T-helper 2 cell (primary cell): ENCODE results near the gene PPIL1.
A peak's percentile ranks its signal among the peaks of the same experiment; 100 is the strongest.

ENCODE experiments used
- DNase-seq, 5 experiments: peaks; one replicate each; pipeline versions ENCODE4 v3.0.0 to v3.0.0-alpha.2; 2012 to 2022

The PPIL1 gene

GRCh38 chr6:36853325-36853724 lies 21.3 kb downstream of the PPIL1 start:
- no peak for DNase-seq

DNA sequence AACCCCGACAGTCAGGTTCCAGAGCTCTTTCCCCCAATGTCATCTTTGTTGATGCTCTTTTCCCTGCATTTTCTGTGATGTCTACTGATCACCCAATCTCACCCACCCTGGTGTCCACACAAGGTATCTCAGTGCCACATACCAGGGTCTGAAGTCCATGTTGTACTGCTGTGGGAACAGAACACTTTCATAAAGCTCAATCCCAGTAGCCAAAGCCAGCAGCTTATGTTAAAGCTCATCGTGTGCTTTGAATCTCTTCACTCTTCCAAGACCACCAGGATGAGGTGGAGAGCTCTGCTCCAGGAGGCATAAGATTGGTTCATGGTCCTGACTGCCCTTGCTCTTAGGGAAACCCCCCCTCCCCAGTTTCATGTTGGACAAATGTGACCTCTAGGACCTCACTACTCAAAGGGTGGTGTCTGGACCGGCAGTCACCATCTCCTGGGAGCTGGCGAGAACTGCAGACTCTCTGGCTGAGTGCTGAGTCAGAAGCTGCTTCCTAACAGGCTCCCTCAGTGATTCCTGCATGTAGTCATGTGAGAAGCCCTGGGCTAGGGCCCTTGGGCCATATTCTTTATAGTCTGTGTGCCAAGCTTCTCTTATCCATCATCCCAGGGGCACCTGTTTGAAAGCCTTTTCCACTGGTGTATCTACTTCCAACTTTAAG lies 22.0 kb downstream of the PPIL1 start:
- no peak for DNase-seq

GRCh38 chr6:36851626-36852025 lies 23.0 kb downstream of the PPIL1 start:
- no peak for DNase-seq

DNA sequence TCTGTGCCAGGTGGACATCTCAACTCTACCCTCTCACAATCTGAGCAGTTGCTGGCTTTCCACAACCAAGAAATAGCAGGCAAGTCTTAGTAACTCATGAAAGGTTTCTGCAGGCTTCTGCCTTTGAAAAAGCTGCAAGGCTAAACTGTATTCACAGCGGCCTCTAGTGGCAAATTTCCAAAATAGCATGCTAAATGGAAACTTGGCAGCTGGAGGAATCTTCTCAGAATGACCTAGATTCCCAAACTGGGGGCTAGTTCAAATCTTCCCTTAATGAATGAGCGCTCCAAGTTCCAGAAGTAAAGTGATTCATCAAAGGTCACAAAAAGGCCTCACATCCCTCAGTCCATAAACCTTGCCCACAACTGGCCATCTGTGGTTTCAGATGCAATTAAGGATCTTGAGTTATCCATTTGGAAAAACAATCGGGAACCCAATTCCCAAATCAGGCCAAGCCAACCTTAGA lies 23.4 kb downstream of the PPIL1 start:
- DNase-seq, result peak in 1 of 5 experiments; percentile 58

DNA sequence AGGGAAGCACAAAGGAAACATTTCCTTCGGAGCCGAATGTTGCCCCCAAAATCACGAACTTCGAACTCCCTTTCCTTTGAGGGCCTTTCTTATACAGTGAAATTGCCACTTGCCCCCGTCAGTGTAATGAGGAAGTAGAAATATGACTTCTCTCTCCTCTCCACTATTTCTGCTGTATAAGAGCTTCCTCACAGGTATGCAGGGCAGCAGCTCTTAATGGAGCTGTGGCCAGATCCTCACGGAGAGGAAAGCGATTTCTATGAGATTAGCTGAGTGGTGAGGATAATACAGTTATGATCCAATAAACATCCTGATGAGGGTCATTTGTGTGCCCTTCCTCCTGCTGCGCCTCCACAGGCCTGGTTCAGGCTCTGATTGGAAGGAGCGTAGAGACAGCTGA lies 24.6 kb downstream of the PPIL1 start:
- DNase-seq, result no peak

DNA sequence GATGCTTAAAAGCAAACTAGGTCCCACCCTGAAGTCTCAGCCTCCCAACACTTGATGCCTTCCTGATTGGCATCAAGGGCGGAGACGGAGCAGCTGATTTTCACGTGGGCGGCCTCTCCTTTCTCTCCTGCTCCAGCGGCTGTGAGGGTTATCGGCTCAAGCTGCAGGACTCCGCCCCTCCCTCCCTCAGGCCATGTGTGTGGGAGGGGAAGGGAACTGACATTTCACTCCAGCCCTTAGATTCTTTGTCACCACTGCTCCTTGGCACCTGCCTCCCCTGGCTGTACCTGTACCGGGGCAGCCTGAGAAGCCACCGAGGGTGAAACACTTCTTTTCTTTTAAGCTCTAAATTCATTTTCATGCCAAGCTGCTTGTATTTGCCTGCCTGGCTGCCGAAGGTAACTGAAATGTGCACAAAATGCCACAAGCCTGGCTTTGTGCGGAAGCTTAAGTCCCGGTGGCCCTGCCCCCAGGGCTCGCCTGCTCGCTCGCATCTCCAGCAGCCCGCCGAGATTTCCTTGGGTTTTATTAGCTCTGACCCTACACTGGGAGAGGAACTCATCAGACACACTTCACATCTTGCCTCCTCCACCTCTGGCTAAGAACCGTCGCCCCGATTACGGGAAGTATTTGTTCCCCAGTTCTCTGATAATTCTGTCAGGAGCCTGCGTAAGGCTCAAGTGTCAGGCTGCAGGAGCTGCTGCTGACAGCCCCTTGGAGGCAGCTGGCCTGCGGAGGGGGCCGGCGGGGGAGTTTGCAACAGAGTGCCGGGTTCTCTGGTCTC lies 25.8 kb downstream of the PPIL1 start:
- no peak for DNase-seq

DNA sequence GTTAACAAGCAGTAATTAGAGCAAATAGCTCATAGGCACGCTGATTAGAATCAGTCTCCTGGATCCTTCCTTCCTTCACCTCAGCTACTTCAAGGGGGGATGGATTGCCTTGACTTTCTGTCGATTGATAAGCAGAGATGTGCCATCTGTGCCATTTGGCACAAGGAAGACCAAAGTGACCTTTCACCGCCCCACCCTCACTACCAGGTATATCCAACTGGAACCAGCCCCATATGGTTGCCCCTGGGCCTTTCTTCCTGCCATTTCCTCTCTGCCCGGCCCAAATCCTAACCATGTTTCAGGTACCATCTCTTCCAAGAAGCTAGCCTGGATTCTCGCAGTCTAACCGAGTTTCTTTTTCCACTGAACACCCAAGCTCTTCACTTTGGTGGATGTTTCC lies 26.6 kb downstream of the PPIL1 start:
- no peak for DNase-seq

DNA sequence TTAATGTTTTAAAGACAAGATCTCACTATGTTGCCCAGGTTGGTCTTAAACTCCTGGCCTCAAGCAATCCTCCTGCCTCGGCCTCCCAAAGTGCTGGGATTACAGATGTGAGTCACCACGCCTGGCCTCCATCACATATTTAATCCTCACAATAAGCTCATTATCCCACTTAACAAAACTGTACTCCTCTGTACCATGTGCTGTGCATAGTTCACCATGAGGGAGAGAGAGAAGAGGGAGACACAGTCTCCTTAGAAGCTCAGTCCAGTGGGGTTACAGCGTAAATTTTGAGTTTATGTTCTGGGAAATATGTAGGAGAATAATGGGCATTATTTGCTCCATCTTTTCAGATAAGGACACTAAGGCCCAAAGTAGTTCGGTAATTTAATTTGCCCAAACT lies 27.5 kb downstream of the PPIL1 start:
- DNase-seq, result no peak

GRCh38 chr6:36845233-36845632 lies 29.4 kb downstream of the PPIL1 start:
- DNase-seq, result no peak

GRCh38 chr6:36844232-36845170 lies 30.1 kb downstream of the PPIL1 start:
- no peak for DNase-seq

- no peak for DNase-seq
Observed at GRCh38 chr6:36843170-36843569, 31.4 kb downstream of the PPIL1 start.

- DNase-seq, result no peak
Observed at GRCh38 chr6:36841756-36842155, 32.8 kb downstream of the PPIL1 start.

- DNase-seq, result peak in 3 of 5 experiments; percentile 9 to 54 (median 24)
Observed at GRCh38 chr6:36840432-36841403, 33.9 kb downstream of the PPIL1 start.

GRCh38 chr6:36839749-36840431 lies 34.7 kb downstream of the PPIL1 start:
- peak in 4 of 5 experiments; percentile 10 to 68 (median 24) for DNase-seq

DNA sequence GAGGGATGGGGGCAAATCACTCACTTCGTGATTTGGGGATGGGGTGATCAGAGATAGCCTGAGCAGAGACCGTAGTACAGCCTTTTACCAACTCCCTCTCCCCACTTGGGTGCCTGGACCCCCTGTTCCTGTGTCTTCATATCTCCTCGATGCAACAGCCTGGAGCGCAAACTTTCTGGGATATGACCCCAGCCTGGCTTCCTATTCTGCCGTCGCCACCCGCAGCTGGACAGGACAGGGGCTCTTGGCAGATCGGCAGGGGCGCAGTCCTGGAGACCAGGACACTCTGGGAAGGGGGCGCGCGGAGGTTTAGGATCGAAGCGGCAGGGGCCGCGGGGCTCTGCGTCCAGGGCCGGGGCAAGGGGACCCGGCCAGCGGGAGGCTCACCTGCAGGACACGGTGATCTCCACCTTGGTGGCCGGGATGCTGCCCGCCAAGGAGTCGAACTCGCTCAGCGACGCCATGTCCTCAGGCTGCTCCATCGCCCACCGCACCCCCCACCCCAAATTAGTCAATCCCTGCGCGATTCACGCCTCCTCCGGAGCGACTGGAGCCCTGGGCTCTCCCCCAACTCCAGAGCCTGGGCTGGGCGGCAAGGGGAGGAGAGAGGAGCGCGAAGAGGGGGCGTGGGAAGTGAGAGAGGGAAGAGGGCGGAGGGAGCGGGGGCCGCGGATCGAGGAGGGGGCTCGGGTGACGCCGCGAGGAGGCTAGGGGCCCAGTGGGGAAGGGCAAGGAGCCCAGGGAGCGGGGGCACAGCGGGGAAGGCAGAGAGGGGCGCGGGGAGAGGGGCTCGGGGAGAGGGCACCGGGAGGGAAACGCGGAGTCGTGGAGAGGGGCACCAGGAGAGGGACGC lies 35.5 kb downstream of the PPIL1 start, which contains the start of gene CPNE5:
CPNE5 (minus strand) TSS at position 549 of the 853 bp plus-strand sequence; CDS start at position 482, 67 bp downstream.
- DNase-seq, result no peak

- DNase-seq, result no peak
Observed at GRCh38 chr6:36837686-36838085, 36.9 kb downstream of the PPIL1 start.

- no peak for DNase-seq
Observed at GRCh38 chr6:36837022-36837339, 37.6 kb downstream of the PPIL1 start.

- no peak for DNase-seq
Observed at GRCh38 chr6:36836111-36837021, 38.2 kb downstream of the PPIL1 start.
